ENCODE results near the gene PPP2R2B. TPM values are rescaled to one million over a fixed set of nuclear protein-coding genes. Genes with fewer than 3 reads are reported as not detected.

Gene PPP2R2B
- total RNA-seq, 2 donors from 2014 or later, result 0.35 to 0.93 TPM

DNA sequence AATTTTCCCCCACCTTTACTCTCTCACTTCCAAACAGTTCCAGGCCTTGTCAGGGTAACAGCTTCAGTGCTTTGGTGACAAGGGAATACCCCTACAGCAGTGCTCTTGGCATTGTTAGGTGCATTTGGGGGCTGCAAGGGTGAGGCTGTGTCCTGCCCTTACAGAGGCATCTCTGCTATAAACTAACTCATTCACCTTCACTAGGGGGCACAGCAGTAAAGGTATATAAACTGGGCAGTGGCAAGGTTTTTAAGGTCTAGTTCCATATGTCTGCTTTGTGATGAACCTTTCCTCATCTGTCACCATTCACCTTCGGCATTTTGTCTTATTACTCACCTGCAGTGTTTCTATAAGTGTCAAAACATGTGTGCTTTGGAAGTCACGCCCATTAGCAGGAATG is 283.5 kb downstream of the PPP2R2B start:
- no peak overlapping the region for H3K27ac ChIP-seq
- H3K36me3 ChIP-seq, result no peaks in the 10 kb centered on the region
- intact Hi-C loops (cut with DNase I), result no loop called here
- H3K9me3 ChIP-seq, result no peaks in the 10 kb centered on the region
- no peaks in the 10 kb centered on the region for H3K4me1 ChIP-seq
- no peak overlapping the region for H3K9ac ChIP-seq (ENCODE audit: low read depth in 2 of 2, low read length in 2 of 2)
- no peak overlapping the region for H3K4me3 ChIP-seq
- H3K27me3 ChIP-seq, result no peaks in the 10 kb centered on the region
- TF ChIP-seq, protein P1, sequence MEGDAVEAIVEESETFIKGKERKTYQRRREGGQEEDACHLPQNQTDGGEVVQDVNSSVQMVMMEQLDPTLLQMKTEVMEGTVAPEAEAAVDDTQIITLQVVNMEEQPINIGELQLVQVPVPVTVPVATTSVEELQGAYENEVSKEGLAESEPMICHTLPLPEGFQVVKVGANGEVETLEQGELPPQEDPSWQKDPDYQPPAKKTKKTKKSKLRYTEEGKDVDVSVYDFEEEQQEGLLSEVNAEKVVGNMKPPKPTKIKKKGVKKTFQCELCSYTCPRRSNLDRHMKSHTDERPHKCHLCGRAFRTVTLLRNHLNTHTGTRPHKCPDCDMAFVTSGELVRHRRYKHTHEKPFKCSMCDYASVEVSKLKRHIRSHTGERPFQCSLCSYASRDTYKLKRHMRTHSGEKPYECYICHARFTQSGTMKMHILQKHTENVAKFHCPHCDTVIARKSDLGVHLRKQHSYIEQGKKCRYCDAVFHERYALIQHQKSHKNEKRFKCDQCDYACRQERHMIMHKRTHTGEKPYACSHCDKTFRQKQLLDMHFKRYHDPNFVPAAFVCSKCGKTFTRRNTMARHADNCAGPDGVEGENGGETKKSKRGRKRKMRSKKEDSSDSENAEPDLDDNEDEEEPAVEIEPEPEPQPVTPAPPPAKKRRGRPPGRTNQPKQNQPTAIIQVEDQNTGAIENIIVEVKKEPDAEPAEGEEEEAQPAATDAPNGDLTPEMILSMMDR (IDR thresholded peaks at IDR 0.05), result no peak
- no peak for DNase-seq

DNA sequence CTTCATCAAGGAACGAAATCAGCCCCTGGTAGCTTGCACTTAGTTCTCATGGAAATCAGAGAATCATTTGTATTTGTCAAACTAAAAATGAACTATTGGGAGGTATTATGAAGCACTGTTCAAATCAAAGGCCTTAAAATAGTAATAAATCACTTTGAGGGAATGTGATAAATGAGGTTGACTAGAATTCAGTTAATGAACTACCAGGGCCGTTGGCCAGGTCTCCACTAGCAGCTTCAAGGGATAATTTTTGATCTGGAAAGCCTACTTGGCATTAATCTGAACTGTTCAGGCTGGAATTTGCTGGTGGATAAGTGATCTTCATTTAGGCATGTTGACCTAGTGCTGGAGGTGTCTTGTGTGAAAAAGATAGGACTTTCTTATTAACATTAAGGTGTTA is 286.2 kb downstream of the PPP2R2B start:
- intact Hi-C loops (cut with DNase I), result no loop called here

GRCh38 chr5:146589028-146589345 is 289.6 kb downstream of the PPP2R2B start:
- Histone ChIP-seq H3K9ac (ENCODE audit: low read depth in 2 of 2, low read length in 2 of 2) (no peak overlapping the region), H3K9me3 (no peaks in the 10 kb centered on the region), H3K27me3 (no peaks in the 10 kb centered on the region), H3K27ac (no peak overlapping the region), H3K36me3 (no peaks in the 10 kb centered on the region), H3K4me1 (no peaks in the 10 kb centered on the region), H3K4me3 (no peak overlapping the region)
- TF ChIP-seq, protein P1 (IDR thresholded peaks at IDR 0.05), result no peak
- intact Hi-C loops (cut with DNase I), result no loop called here
- DNase-seq, result no peak

More for the DNA sequence above, 286.2 kb downstream of the PPP2R2B start:
- Histone ChIP-seq H3K4me1 (no peaks in the 10 kb centered on the region), H3K27me3 (no peaks in the 10 kb centered on the region), H3K27ac (no peak overlapping the region), H3K9ac (ENCODE audit: low read depth in 2 of 2, low read length in 2 of 2) (no peak overlapping the region), H3K4me3 (no peak overlapping the region), H3K9me3 (no peaks in the 10 kb centered on the region), H3K36me3 (no peaks in the 10 kb centered on the region)
- DNase-seq, result no peak
- TF ChIP-seq, protein P1 (IDR thresholded peaks at IDR 0.05), result no peak

- no peaks in the 10 kb centered on the region for H3K4me1 ChIP-seq
- no peak for DNase-seq
- no peak overlapping the region for H3K4me3 ChIP-seq
- H3K36me3 ChIP-seq, result no peaks in the 10 kb centered on the region
- TF ChIP-seq, protein P1 (IDR thresholded peaks at IDR 0.05), result no peak
- no peaks in the 10 kb centered on the region for H3K9me3 ChIP-seq
- no peak overlapping the region for H3K9ac ChIP-seq (ENCODE audit: low read depth in 2 of 2, low read length in 2 of 2)
- H3K27me3 ChIP-seq, result no peaks in the 10 kb centered on the region
- no peak overlapping the region for H3K27ac ChIP-seq
- intact Hi-C loops (cut with DNase I), result no loop called here
Measured at GRCh38 chr5:146588331-146589027, 290.1 kb downstream of the PPP2R2B start.

DNA sequence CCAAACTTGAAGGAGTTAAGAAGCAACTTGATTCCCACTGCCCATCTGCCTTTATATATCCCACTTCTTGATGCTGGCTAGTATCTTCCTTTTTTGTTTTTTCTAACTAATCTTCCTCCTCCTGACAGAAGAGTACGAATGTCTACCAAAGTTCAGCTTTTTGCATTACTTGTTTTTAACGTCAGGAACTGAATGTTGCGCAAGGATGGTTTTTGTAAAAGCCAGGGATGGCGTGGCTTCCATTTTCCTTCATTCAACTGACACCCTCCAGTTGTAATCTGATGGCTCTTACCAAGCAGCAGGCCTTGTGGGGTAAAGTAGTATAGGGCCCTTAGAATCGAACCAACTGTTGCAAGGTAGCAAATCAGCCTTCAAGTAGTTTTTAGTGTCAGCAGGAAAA is 291.8 kb downstream of the PPP2R2B start:
- H3K4me3 ChIP-seq, result no peak overlapping the region
- no peaks in the 10 kb centered on the region for H3K4me1 ChIP-seq
- H3K27ac ChIP-seq, result no peak overlapping the region
- intact Hi-C loops (cut with DNase I), result no loop called here
- H3K9ac ChIP-seq (ENCODE audit: low read depth in 2 of 2, low read length in 2 of 2), result no peak overlapping the region
- no peak for DNase-seq
- no peaks in the 10 kb centered on the region for H3K9me3 ChIP-seq
- H3K36me3 ChIP-seq, result no peaks in the 10 kb centered on the region
- no peaks in the 10 kb centered on the region for H3K27me3 ChIP-seq
- TF ChIP-seq, protein P1 (IDR thresholded peaks at IDR 0.05), result no peak

All from colonic mucosa (tissue), 4 donors.